ENCODE results near the gene ASL.
"Not testable (repeated sequence)": the region's sequence is repeated elsewhere in the genome, so short reads cannot be mapped to it uniquely, and the experiment has no call there.

DNA sequence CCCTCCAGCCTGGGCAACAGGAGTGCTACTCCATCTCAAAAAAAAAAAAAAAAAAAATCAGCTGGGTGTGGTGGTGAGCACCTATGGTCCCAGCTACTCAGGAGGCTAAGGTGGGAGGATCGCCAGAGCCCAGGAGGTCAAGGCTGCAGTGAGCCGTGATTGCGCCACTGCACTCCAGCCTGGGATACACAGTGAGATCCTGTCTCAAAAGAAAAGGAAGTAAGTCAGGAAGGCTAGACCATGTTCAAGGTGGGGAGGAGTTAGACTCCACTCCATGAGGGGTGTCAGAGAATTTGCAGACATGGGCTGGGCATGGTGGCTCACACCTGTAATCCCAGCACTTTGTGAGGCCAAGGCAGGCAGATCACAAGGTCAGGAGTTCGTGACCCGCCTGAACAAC, 32.8 kb downstream of the ASL start:
- not testable (repeated sequence) for TF ChIP-seq EZH2phosphoT487 (IDR thresholded peaks at IDR 0.05; ENCODE audit: insufficient read depth, low read depth); EZH2 (IDR thresholded peaks at IDR 0.05; ENCODE audit: insufficient read depth, poor library complexity, severe bottlenecking)

Measured in GM23248 (cell line).